Vagina (tissue), 2 donors: ENCODE results near the gene TNKS1BP1. TPM values are rescaled to one million over a fixed set of nuclear protein-coding genes. Genes with fewer than 3 reads are reported as not detected.

Experiments
- DNase-seq, 2 donors: peaks; one replicate each; pipeline ENCODE4 v3.0.0-alpha.2; 2017; ENCODE audit errors: extremely low spot score in 2 of 2
- H3K27ac ChIP-seq: fragments of 200-600 bp; sonication (generic); one replicate; pipeline ENCODE4 v1.5.1; 2019
- H3K27me3 ChIP-seq: fragments of 200-600 bp; sonication (generic); one replicate; pipeline ENCODE4 v1.5.1; 2019
- H3K36me3 ChIP-seq, 2 donors: fragments of 200-600 bp; sonication (generic); one replicate each; pipeline ENCODE4 v1.5.1; 2017 to 2019
- H3K4me1 ChIP-seq: fragments of 200-600 bp; sonication (generic); one replicate; pipeline ENCODE4 v1.5.1; 2019
- H3K4me3 ChIP-seq, 2 donors: fragments of 200-600 bp; sonication (generic); 1 replicate in 1 of 2; 2 replicates in 1 of 2; pipeline ENCODE4 v1.5.1; 2016 to 2019
- H3K9me3 ChIP-seq: fragments of 200-600 bp; sonication (generic); one replicate; pipeline ENCODE4 v1.5.1; 2019
- POLR2A ChIP-seq, 2 donors: fragments of 450-650 bp; IDR thresholded peaks; one replicate each; pipeline ENCODE4 v1.6.1; 2017; ENCODE audit warnings: antibody characterized with exemption in 2 of 2, mild to moderate bottlenecking in 2 of 2, moderate library complexity in 2 of 2
- POLR2AphosphoS5 ChIP-seq, 2 donors: sonication (generic); formaldehyde crosslinking; IDR thresholded peaks; one replicate each; pipeline ENCODE4 v1.9.0; 2017; ENCODE audit warnings: antibody characterized with exemption in 2 of 2, mild to moderate bottlenecking in 2 of 2, low read depth in 1 of 2; ENCODE audit not compliant: insufficient read depth in 1 of 2
- intact Hi-C: fragments of 100-400 bp; cut with DNase I; formaldehyde crosslinking; loops from one replicate; pipeline ENCODE4 v1.15.1; 2023
- total RNA-seq: library from RNA; depleted of rRNA; stranded (reverse); fragments of >200 nt; gene quantifications from one replicate; pipeline ENCODE4 v1.2.3, GENCODE V29; 2016
- TF ChIP-seq, protein P1 (sequence below), 3 experiments: fragments of 450-650 bp in 2 of 3; fragments of 200-600 bp in 1 of 3; sonication (generic) in 1 of 3; IDR thresholded peaks; one replicate each; pipeline ENCODE4 v1.5.1; 2017 to 2019; ENCODE audit warnings: antibody characterized with exemption in 3 of 3, mild to moderate bottlenecking in 2 of 3, moderate library complexity in 2 of 3

Gene TNKS1BP1
- total RNA-seq, 1 donor from 2014 or later = 159 TPM

DNA sequence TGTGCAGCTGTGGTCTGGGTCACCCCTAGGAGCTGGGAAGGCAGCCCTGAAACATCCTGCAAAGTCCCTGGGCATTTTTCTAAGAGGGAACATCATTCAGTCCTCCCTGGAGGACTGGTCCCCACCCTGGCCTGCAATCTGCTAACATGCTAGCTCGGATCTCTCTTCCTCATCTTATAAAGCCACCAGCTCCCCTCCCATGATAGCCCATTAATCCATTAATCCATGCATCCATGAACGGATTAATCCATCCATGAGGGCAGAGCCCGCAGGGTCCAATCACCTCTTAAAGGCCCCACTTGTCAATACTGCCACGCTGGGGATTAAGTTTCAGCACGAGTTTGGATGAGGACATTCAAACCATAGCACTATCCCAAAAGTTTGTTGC is 44.1 kb upstream of the TNKS1BP1 start:
- Histone ChIP-seq H3K36me3 (no peaks in the 10 kb centered on the region), H3K4me1 (no peaks in the 10 kb centered on the region), H3K27me3 (no peaks in the 10 kb centered on the region), H3K4me3 (no peak overlapping the region), H3K27ac (no peak overlapping the region), H3K9me3 (no peaks in the 10 kb centered on the region)
- TF ChIP-seq, protein P1, sequence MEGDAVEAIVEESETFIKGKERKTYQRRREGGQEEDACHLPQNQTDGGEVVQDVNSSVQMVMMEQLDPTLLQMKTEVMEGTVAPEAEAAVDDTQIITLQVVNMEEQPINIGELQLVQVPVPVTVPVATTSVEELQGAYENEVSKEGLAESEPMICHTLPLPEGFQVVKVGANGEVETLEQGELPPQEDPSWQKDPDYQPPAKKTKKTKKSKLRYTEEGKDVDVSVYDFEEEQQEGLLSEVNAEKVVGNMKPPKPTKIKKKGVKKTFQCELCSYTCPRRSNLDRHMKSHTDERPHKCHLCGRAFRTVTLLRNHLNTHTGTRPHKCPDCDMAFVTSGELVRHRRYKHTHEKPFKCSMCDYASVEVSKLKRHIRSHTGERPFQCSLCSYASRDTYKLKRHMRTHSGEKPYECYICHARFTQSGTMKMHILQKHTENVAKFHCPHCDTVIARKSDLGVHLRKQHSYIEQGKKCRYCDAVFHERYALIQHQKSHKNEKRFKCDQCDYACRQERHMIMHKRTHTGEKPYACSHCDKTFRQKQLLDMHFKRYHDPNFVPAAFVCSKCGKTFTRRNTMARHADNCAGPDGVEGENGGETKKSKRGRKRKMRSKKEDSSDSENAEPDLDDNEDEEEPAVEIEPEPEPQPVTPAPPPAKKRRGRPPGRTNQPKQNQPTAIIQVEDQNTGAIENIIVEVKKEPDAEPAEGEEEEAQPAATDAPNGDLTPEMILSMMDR (IDR thresholded peaks at IDR 0.05) = no peak
- TF ChIP-seq POLR2A (IDR thresholded peaks at IDR 0.05) (no peak), POLR2AphosphoS5 (IDR thresholded peaks at IDR 0.05; ENCODE audit: insufficient read depth in 1 of 2, low read depth in 1 of 2) (no peak)
- no peak for DNase-seq
- intact Hi-C loops = no loop called here

DNA sequence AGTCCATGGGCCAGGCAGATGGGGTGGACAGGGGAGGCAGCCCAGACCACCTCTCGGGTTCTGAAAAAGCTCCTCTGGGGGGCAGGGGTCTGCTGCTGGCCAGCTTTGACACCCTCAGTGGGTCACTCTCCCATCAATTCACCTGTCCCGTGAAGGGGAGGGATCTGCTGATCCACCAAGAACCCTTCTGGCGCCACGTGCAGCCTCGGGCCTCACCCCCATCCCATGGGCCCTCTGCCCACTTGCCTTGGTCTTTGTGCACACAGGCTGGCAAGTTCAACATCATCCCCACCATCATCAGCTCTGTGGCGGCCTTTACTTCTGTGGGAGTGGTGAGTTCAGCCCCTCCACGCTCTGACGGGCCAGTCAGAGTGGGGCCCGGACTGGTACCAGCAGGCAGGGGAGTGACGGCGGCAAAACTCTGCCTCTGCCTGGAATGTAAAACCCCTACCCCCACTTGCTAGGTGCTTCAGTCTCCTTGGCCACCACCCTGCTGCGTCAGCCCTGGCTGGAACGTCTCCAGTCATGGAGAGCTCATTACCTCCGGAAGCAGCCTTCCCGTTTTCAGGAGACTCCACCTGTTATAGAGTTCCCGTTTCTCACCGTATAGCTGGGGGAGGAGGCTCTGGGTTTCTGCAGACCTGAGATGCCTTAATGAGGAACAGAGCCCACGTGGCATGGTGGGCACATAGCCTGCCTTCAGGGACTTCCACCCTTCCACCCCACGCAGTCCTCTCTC is 43.5 kb upstream of the TNKS1BP1 start:
- intact Hi-C loops = no loop called here
- H3K9me3 ChIP-seq = no peaks in the 10 kb centered on the region
- no peak for DNase-seq
- TF ChIP-seq, protein P1 (IDR thresholded peaks at IDR 0.05) = no peak
- TF ChIP-seq POLR2AphosphoS5 (IDR thresholded peaks at IDR 0.05; ENCODE audit: insufficient read depth in 1 of 2, low read depth in 1 of 2) (no peak), POLR2A (IDR thresholded peaks at IDR 0.05) (no peak)
- H3K4me3 ChIP-seq = no peak overlapping the region
- H3K4me1 ChIP-seq = no peaks in the 10 kb centered on the region
- H3K27me3 ChIP-seq = no peaks in the 10 kb centered on the region
- H3K36me3 ChIP-seq = no peaks in the 10 kb centered on the region
- H3K27ac ChIP-seq = no peak overlapping the region

DNA sequence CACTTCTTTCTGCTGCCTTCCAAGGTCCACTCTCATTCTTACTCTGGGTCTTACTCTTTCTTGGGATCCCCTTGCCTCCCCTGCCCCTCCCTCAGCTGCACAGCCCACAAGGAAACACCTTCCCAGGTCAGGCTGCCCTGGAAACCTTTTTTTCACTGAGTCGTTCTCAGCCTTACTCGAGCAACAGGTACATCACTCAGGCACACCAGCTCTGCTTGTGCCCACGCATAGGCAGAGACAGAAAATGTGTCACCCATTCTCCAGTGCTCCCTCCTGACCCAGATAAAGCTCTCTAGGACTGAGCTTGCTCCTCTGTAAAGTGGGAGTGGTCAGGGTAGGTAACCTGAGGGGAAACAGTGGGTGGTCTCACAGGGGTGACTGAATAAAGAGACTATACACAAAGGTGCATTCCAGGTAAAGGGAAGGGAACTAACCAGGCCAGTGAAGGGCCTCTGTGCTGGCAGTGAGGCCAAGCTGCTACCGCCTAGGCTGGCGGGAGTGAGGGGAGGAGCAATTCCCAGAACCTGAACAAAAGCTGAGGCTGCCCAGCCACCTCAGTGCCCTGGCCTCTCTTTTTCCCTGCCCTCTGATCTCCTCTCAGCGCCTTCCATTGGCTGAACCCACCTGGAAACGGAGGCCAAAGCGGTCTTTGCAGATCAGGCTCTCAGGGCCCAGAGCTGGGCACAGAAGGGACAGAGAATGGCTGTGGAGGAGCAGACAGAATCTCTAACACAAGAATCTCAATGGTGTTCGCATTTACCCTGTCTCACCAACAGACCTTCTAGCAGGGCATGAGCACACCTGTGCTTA is 40.3 kb upstream of the TNKS1BP1 start:
- TF ChIP-seq POLR2A (IDR thresholded peaks at IDR 0.05) (no peak), POLR2AphosphoS5 (IDR thresholded peaks at IDR 0.05; ENCODE audit: insufficient read depth in 1 of 2, low read depth in 1 of 2) (no peak)
- TF ChIP-seq, protein P1 (IDR thresholded peaks at IDR 0.05) = no peak
- DNase-seq = no peak
- H3K4me1 ChIP-seq = no peaks in the 10 kb centered on the region
- no peaks in the 10 kb centered on the region for H3K36me3 ChIP-seq
- no peak overlapping the region for H3K27ac ChIP-seq
- no peaks in the 10 kb centered on the region for H3K27me3 ChIP-seq
- intact Hi-C loops = no loop called here
- no peaks in the 10 kb centered on the region for H3K9me3 ChIP-seq
- no peak overlapping the region for H3K4me3 ChIP-seq

DNA sequence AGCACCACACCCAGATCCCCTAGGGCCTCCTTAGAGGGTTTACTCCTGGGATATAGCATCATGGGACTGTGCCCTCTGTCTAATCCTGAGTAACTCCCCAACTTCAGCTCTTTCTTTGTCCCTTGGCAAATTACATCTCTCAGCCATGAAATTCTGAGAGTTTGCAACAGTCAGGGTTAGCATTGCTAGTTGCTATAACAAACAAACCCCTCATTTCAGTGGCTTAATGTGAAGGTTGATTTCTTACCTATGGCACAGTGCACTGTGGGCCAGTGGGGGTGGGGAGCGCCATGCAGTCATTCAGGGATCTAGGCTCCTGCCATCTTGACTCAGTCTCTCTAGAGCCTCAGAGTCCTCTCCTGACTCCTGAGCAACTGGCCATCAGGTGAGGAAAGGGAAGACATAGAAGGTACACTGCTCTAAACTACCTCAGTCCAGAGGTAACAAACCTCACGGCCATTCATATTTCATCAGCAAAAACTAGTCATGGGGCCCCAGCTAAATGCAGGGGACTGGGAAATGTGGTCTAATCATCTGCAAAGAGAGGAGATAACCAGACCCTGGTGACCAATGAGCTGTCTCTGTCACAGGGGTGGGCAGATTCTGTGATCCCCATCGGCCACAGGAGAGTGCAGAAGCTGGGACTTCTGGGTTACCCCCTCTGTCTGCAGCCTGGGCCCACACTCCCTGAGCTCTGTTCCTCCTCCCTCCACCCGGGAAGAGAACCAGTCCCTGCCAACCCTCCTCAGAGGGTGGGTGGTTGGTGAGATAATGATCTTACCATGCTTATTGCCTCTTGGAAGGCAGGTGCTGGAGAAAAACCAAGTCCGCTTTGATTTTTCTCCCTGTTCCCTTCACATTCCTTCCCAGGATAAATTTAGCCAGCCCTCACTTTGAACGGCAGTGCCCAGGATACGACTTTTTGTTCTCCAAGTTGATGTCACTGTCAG is 38.7 kb upstream of the TNKS1BP1 start:
- intact Hi-C loops = no loop called here
- no peaks in the 10 kb centered on the region for H3K27me3 ChIP-seq
- TF ChIP-seq, protein P1 (IDR thresholded peaks at IDR 0.05) = no peak
- DNase-seq = no peak
- no peaks in the 10 kb centered on the region for H3K9me3 ChIP-seq
- H3K36me3 ChIP-seq = no peaks in the 10 kb centered on the region
- peaks cover under 1% of the 10 kb centered on the region for H3K4me1 ChIP-seq
- no peak overlapping the region for H3K27ac ChIP-seq
- H3K4me3 ChIP-seq = no peak overlapping the region
